H1 (cell line): ENCODE measurements around the gene NIPAL3. TPM values are rescaled to one million over a fixed set of nuclear protein-coding genes. Genes with fewer than 3 reads are reported as not detected.
A peak's percentile ranks its signal among the peaks of the same experiment; 100 is the strongest.

Experiments
- ASH2L ChIP-seq: fragments of 200-600, 300-600 bp; sonication (generic); IDR thresholded peaks from one replicate; pipeline ENCODE4 v1.7.1; 2017; ENCODE audit warnings: low read length
- ATF3 ChIP-seq: IDR thresholded peaks from 2 replicates; pipeline ENCODE4 v1.6.1; 2011; ENCODE audit warnings: low read depth, mild to moderate bottlenecking, low read length; ENCODE audit not compliant: insufficient read depth
- EZH2 ChIP-seq: fragments of 200-600 bp; sonication (generic); IDR thresholded peaks from 2 replicates; pipeline ENCODE4 v1.7.1; 2012; ENCODE audit warnings: low read depth, mild to moderate bottlenecking, moderate library complexity, low read length, inconsistent platforms; ENCODE audit not compliant: severe bottlenecking
- GTF2F1 ChIP-seq: IDR thresholded peaks from 2 replicates; pipeline ENCODE4 v1.6.1; 2012; ENCODE audit warnings: low read depth, low read length, improper control_type of control experiment, borderline replicate concordance
- NRF1 ChIP-seq: IDR thresholded peaks from 2 replicates; pipeline ENCODE4 v1.6.1; 2011; ENCODE audit warnings: mild to moderate bottlenecking, low read depth, low read length, improper control_type of control experiment
- RAD21 ChIP-seq, 2 experiments: IDR thresholded peaks in 1 of 2; conservative IDR thresholded peaks in 1 of 2; 2 replicates each; pipeline ENCODE4 v1.6.1; 2011; ENCODE audit warnings: low read depth in 2 of 2, low read length in 2 of 2, improper control_type of control experiment in 1 of 2, inconsistent platforms in 1 of 2, mild to moderate bottlenecking in 1 of 2, moderate library complexity in 1 of 2
- RFX5 ChIP-seq: IDR thresholded peaks from 2 replicates; pipeline ENCODE4 v1.6.1; 2011; ENCODE audit warnings: low read depth, low read length, improper control_type of control experiment, borderline replicate concordance
- SIX5 ChIP-seq: IDR thresholded peaks from 2 replicates; pipeline ENCODE4 v1.6.1; 2011; ENCODE audit warnings: mild to moderate bottlenecking, low read depth, low read length
- SP1 ChIP-seq: IDR thresholded peaks from 2 replicates; pipeline ENCODE4 v1.6.1; 2011; ENCODE audit warnings: low read depth, low read length
- SP2 ChIP-seq: IDR thresholded peaks from 2 replicates; pipeline ENCODE4 v1.6.1; 2012; ENCODE audit warnings: mild to moderate bottlenecking, low read length, inconsistent platforms
- TAF1 ChIP-seq: IDR thresholded peaks from 2 replicates; pipeline ENCODE4 v1.6.1; 2011; ENCODE audit warnings: mild to moderate bottlenecking, low read depth, low read length
- polyA plus RNA-seq, 7 experiments: library from polyadenylated mRNA; depleted of rRNA in 3 of 7; stranded (reverse) in 5 of 7; unstranded in 2 of 7; fragments of >200 nt in 5 of 7; fragments of 200-250 nt in 2 of 7; gene quantifications; 1 replicate in 5 of 7; 2 replicates in 1 of 7; 4 replicates in 1 of 7; pipeline versions ENCODE4 v1.2.1 to v1.2.3, GENCODE V29; 2011 to 2013; ENCODE audit warnings: missing spikeins in 2 of 7, mixed read lengths in 2 of 7
- total RNA-seq: library from RNA; stranded (reverse); fragmentation: NEBNext Ultra II Directional; extraction: Animal tissue kit (Norgen Biotek cat#: 25700); gene quantifications from 2 replicates; pipeline ENCODE4 v1.2.1, GENCODE V29; 2021

NIPAL3 gene
- total and polyA plus RNA-seq, 2 of the 8 experiments (the other 6 are each of a cell fraction or from before 2014, with no cell fraction given): 8.8 to 11.0 TPM

GRCh38 chr1:24415334-24415909 lies at the start of gene NIPAL3 (continued):
- TF ChIP-seq RAD21 (IDR thresholded peaks at IDR 0.05 in 1 of 2, conservative IDR thresholded peaks at IDR 0.05 in 1 of 2; ENCODE audit: low read depth in 2 of 2, low read length in 2 of 2): peak; percentile 67 to 71
- TF ChIP-seq SIX5: no peak
- no peak for TF ChIP-seq NRF1
- TF ChIP-seq SP2: peak; percentile 82
- no peak for TF ChIP-seq EZH2
- TF ChIP-seq ATF3: no peak
- TF ChIP-seq ASH2L: no peak
- no peak for TF ChIP-seq RFX5
- peak; percentile 97 for TF ChIP-seq SP1
- peak; percentile 27; the same call in 1 of the 2 replicates for TF ChIP-seq TAF1
- TF ChIP-seq GTF2F1: no peak
- TF ChIP-seq, all 59 proteins: peak for 15
